T47D (cell line): ENCODE data around the gene LRP11.
"Not testable (repeated sequence)": the region's sequence is repeated elsewhere in the genome, so short reads cannot be mapped to it uniquely, and the experiment has no call there.

ENCODE experiments used
- DNase-seq, 2 experiments: peaks; one replicate each; pipeline versions ENCODE4 v3.0.0 to v3.0.0-alpha.2; 2011 to 2012; ENCODE audit warnings: low read depth in 1 of 2, low spot score in 1 of 2
- JUND ChIP-seq: IDR thresholded peaks from 2 replicates; pipeline ENCODE4 v1.6.1; 2012; ENCODE audit warnings: low read depth
- in situ Hi-C: cut with HindIII; loops from 2 replicates; pipeline ENCODE4 v1.10.0; 2016; ENCODE audit warnings: low sequenced_read_pairs, low pct_unique_long_range_greater_than_20kb

The LRP11 gene

GRCh38 chr6:149860513-149860833 lies 3.7 kb downstream of the LRP11 start:
- no peak for DNase-seq
- in situ Hi-C loops: no loop called here
- TF ChIP-seq JUND: no peak

DNA sequence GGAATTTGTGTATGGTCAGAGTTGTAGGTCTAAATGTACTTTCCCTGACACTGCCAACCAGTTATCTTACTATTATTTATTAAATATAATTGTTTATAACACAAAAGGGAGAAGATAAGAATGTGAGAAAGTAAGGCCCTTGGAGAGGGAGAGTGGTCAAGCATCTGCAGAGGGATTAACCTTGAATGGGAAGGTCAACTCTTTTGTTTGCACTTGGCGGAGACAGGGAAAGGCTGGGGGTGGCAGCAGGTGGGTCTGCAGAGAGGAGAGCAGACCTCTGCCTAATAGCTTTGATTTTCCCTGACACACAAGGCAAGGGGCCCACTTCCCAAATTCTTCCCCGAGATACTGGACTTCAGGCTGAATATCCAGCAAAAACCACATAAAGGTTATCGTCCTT lies 4.2 kb downstream of the LRP11 start:
- no peak for TF ChIP-seq JUND
- in situ Hi-C loops: no loop called here
- DNase-seq: no peak

DNA sequence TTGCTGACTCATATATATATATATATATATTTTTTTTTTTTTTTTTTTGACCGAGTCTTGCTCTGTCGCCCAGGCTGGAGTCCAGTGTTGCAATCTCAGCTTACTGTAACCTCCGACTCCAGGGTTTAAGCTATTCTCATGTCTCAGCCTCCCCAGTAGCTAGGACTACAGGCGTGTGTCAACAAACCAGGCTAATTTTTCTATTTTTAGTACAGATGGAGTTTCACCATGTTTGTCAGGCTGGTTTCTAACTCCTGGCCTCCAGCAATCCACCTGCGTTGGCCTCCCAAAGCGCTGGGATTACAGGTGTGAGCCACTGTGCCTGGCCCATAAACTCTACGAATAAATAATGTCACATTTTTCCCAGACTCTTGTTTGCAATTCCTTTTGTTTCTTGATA lies 4.8 kb downstream of the LRP11 start:
- DNase-seq: peak in 1 of 2 experiments; percentile 80
- in situ Hi-C loops: no loop called here
- TF ChIP-seq JUND: no peak

- in situ Hi-C loops: no loop called here
- DNase-seq: peak in 1 of 2 experiments; percentile 56
- TF ChIP-seq JUND: no peak
Measured at GRCh38 chr6:149857541-149857940, 6.6 kb downstream of the LRP11 start.

- no peak for DNase-seq
- in situ Hi-C loops: no loop called here
- TF ChIP-seq JUND: no peak
Measured at GRCh38 chr6:149856256-149856994, 7.7 kb downstream of the LRP11 start.

DNA sequence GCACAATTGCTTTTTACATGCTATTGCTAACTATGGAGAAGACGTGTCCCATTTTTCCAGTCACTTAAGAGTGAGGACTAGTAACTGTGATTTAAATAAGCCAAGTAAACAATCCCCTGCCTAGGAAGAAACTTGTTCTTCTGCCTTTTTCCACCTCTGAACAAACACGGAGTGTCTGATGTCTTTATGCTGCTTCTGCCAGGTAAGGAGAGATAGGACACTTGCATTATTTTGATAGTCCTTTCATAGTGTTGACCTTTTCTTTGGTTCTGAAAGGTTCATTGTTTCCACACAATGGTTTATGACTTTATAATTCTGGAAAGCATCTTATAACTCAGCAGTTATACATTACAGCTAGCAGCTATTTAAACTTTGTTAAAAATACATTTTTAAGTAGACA lies 8.4 kb downstream of the LRP11 start:
- DNase-seq: peak in 1 of 2 experiments; percentile 57
- in situ Hi-C loops: no loop called here
- no peak for TF ChIP-seq JUND

DNA sequence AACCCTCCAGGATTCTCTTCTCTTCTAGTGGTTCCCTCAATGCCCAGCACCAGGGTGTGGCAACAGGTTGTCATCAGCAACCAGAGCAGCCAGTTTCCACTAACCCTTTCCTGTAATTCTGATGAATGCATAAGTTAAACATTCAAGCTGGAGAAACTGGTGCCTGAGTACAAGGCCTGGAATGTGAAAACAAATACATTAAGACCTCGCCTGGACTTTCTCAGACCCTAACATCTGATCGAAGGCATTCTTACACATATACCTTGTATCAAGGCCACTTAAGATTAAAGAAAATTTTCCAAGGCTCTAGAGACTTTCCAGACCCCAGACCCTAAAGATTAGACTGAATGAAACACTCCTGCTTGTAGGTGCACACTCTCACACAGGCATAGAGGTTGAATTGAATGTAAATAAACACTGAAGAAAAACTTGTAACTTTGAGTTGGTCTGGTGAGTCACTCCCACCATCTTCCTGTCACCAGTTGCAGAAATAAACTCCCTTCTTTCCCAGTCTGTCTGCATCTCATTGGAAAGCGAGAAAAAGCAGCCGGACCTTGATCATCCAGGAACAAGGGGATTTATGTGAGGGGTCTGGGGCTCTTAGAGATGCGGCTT lies 9.0 kb downstream of the LRP11 start:
- in situ Hi-C loops: no loop called here
- no peak for TF ChIP-seq JUND
- DNase-seq: peak; percentile 18 to 90

- no peak for TF ChIP-seq JUND
- in situ Hi-C loops: no loop called here
- DNase-seq: peak; percentile 28 to 70
Measured at GRCh38 chr6:149854532-149854931, 9.6 kb downstream of the LRP11 start.

- DNase-seq, in situ Hi-C loops: not testable (repeated sequence)
Measured at GRCh38 chr6:149854017-149854416, 10.1 kb downstream of the LRP11 start.

- in situ Hi-C loops: no loop called here
- no peak for TF ChIP-seq JUND
Measured at GRCh38 chr6:149852881-149853280, 11.3 kb downstream of the LRP11 start.

DNA sequence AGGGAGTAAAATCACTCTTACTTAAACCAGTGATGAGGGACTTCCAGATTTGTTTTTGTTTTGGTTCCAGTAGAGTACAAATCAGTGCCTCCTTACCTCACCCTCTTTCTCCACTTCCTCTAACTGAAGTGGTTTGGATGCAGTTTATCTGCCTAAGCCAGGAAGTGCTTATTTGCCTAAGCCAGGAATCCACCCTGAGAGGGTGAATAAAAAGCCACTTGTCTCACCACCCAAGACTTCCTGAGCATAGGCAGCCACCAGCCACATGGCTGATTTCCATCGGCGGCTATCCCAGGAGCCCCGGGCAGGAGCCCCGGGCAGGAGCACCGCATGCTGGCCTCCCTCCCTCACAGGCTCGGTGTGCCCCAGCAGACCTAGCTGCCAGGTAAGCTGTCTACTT lies 12.0 kb downstream of the LRP11 start:
- TF ChIP-seq JUND: no peak
- in situ Hi-C loops: no loop called here
- peak in 1 of 2 experiments; percentile 53 for DNase-seq

More at GRCh38 chr6:149852881-149853280, 11.3 kb downstream of the LRP11 start:
- DNase-seq: no peak

DNA sequence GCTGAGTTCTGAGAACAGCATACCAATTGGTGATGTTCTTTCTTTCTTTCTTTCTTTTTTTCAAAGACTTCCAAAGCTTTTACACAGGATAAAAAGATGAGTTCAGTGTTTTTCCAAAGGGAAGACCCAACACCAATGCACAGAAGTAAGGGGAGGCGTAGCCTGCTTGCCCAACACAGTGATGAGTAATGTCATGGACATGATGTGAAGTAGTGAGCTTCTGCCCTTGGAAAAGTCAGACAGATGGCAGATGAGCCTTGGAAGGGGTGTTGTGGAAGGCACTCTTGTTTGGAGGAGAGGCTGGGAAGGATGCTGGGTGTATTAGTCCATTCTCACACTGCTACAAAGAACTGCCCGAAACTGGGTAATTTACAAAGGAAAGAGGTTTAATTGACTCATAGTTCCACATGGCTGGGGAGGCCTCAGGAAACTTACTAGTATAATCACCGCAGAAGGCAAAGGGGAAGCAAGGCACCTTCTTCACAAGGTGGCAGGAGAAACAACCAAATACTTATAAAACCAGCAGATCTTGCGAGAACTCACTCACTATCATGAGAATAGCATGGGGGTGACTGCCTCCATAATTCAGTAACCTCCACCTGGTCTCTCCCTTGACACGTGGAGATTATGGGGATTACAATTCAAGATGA lies 12.6 kb downstream of the LRP11 start:
- in situ Hi-C loops: no loop called here

GRCh38 chr6:149848343-149848742 lies 15.8 kb downstream of the LRP11 start:
- in situ Hi-C loops, DNase-seq: not testable (repeated sequence)

More for the DNA sequence above, 12.6 kb downstream of the LRP11 start:
- DNase-seq: no peak
- TF ChIP-seq JUND: no peak

- in situ Hi-C loops: no loop called here
- no peak for DNase-seq
- no peak for TF ChIP-seq JUND
Measured at GRCh38 chr6:149847939-149848267, 16.3 kb downstream of the LRP11 start.
